WTC11 (cell line): ENCODE results near the gene ESYT3. TPM values are rescaled to one million over a fixed set of nuclear protein-coding genes. Genes with fewer than 3 reads are reported as not detected.

Experiments
- ATAC-seq: fragments of 200-7000 bp; cut with Tn5 transposase; 2 replicates; pipeline ENCODE4 v1.10.0; 2021; ENCODE audit warnings: mild to moderate bottlenecking, moderate library complexity
- CTCF ChIA-PET: fragments of 300-600 bp; sonication (Branson Sonifier 250); formaldehyde crosslinking; loops from one replicate; lab custom pipeline; 2021; ENCODE audit warnings: antibody characterized with exemption; lab: Charles Lee
- POLR2A ChIA-PET: fragments of 350-600 bp; sonication (Branson Sonifier 250); formaldehyde crosslinking; loops from one replicate; lab custom pipeline; 2021; ENCODE audit warnings: antibody characterized with exemption; lab: Charles Lee
- DNase-seq: peaks from one replicate; pipeline ENCODE4 v3.0.0; 2021; ENCODE audit warnings: low spot score
- H3K27ac Mint-ChIP-seq: 2 replicates; pipeline ENCODE4 v1.8.0; 2021; ENCODE audit warnings: mixed read lengths
- H3K27me3 Mint-ChIP-seq: 2 replicates; pipeline ENCODE4 v1.8.0; 2021; ENCODE audit warnings: low read depth, mild to moderate bottlenecking, moderate library complexity, mixed read lengths
- H3K36me3 Mint-ChIP-seq: 2 replicates; pipeline ENCODE4 v1.8.0; 2021; ENCODE audit warnings: mixed read lengths
- H3K4me1 Mint-ChIP-seq: 2 replicates; pipeline ENCODE4 v1.8.0; 2022; ENCODE audit warnings: mixed read lengths
- H3K4me3 Mint-ChIP-seq: 2 replicates; pipeline ENCODE4 v1.8.0; 2021; ENCODE audit warnings: mild to moderate bottlenecking, moderate library complexity, mixed read lengths
- H3K9me3 Mint-ChIP-seq: 2 replicates; pipeline ENCODE4 v1.8.0; 2021; ENCODE audit warnings: mixed read lengths
- ELF4 ChIP-seq: sonication (generic); formaldehyde crosslinking; IDR thresholded peaks from 2 replicates; pipeline ENCODE4 v1.8.1; 2022; ENCODE audit warnings: low read depth, mild to moderate bottlenecking, moderate library complexity, missing genetic modification reagents
- FOXK1 ChIP-seq: sonication (generic); formaldehyde crosslinking; IDR thresholded peaks from 2 replicates; pipeline ENCODE4 v1.8.0; 2022; ENCODE audit warnings: mild to moderate bottlenecking, moderate library complexity, missing genetic modification reagents
- JAZF1 ChIP-seq: fragments of 250-450 bp; sonication (Bioruptor Pico); IDR thresholded peaks from 2 replicates; pipeline ENCODE4 v1.9.0; 2021; ENCODE audit warnings: moderate library complexity, mild to moderate bottlenecking, inconsistent platforms
- NFATC4 ChIP-seq: fragments of 250-450 bp; sonication (Bioruptor Pico); IDR thresholded peaks from 2 replicates; pipeline ENCODE4 v1.9.0; 2021; ENCODE audit warnings: mild to moderate bottlenecking
- NFE2L1 ChIP-seq: sonication (generic); formaldehyde crosslinking; IDR thresholded peaks from 2 replicates; pipeline ENCODE4 v1.8.1; 2023; ENCODE audit warnings: missing genetic modification reagents
- NFYB ChIP-seq: sonication (generic); formaldehyde crosslinking; conservative IDR thresholded peaks from 2 replicates; pipeline ENCODE4 v1.8.0; 2022; ENCODE audit warnings: low read depth, missing genetic modification reagents
- NR2C2 ChIP-seq: sonication (generic); formaldehyde crosslinking; IDR thresholded peaks from 2 replicates; pipeline ENCODE4 v1.8.0; 2022; ENCODE audit warnings: mild to moderate bottlenecking, missing genetic modification reagents
- SMAD4 ChIP-seq: sonication (generic); formaldehyde crosslinking; IDR thresholded peaks from 2 replicates; pipeline ENCODE4 v1.8.0; 2022; ENCODE audit warnings: mild to moderate bottlenecking, missing genetic modification reagents
- ZNF263 ChIP-seq: sonication (generic); formaldehyde crosslinking; IDR thresholded peaks from 2 replicates; pipeline ENCODE4 v1.8.1; 2022; ENCODE audit warnings: low read depth, mild to moderate bottlenecking, moderate library complexity, missing genetic modification reagents
- ZNF317 ChIP-seq: sonication (generic); formaldehyde crosslinking; IDR thresholded peaks from 2 replicates; pipeline ENCODE4 v1.8.1; 2023; ENCODE audit warnings: low read depth, mild to moderate bottlenecking, moderate library complexity, missing genetic modification reagents, borderline replicate concordance
- ZNF396 ChIP-seq: fragments of 250-450 bp; sonication (Bioruptor Pico); IDR thresholded peaks from 2 replicates; pipeline ENCODE4 v1.8.0; 2021; ENCODE audit warnings: mild to moderate bottlenecking, moderate library complexity, borderline replicate concordance
- total RNA-seq: library from RNA; stranded (reverse); gene quantifications from 3 replicates; pipeline ENCODE4 v1.2.3, GENCODE V29; 2021
- TF ChIP-seq, protein P1 (sequence below): sonication (generic); formaldehyde crosslinking; IDR thresholded peaks from 2 replicates; pipeline ENCODE4 v1.8.0; 2023; ENCODE audit warnings: missing genetic modification reagents, mild to moderate bottlenecking, borderline replicate concordance
- TF ChIP-seq, protein P2 (sequence below): sonication (generic); formaldehyde crosslinking; IDR thresholded peaks from 2 replicates; pipeline ENCODE4 v1.8.0; 2023; ENCODE audit warnings: mild to moderate bottlenecking, missing genetic modification reagents
- TF ChIP-seq, protein P3 (sequence below): fragments of 250-450 bp; sonication (Bioruptor Pico); IDR thresholded peaks from 2 replicates; pipeline ENCODE4 v1.9.0; 2021; ENCODE audit warnings: mild to moderate bottlenecking, borderline replicate concordance

The ESYT3 gene
- total RNA-seq, 1 experiment from 2014 or later, result 6.4 TPM

DNA sequence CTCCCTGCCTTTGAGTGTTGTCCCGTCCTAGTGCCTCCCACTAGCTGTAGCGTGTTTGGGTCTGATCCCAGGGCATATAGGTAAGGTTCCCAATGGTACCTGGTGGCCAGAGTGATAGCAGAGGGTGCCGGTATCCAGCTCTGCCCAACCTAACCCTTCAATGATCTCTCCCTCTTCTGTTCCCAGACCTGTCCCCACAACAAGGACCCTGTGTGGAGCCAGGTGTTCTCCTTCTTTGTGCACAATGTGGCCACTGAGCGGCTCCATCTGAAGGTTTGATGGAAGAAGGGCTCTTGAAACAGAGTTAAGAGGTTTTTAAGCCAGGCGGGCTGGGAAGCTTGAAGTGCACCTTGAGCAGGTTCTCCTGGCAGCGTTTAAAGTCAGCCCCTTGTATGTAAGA lies 35.5 kb downstream of the ESYT3 start (continued):
- TF ChIP-seq ZNF263 (CRISPR knock-in tag) (no peak), JAZF1 (CRISPR knock-in tag) (no peak), NFE2L1 (no peak), FOXK1 (CRISPR knock-in tag) (no peak), SMAD4 (CRISPR knock-in tag) (no peak), ZNF317 (CRISPR knock-in tag) (no peak), NFATC4 (CRISPR knock-in tag) (no peak), ELF4 (CRISPR knock-in tag) (no peak), NFYB (CRISPR knock-in tag) (no peak), ZNF396 (CRISPR knock-in tag) (no peak)
- TF ChIP-seq, protein P1, sequence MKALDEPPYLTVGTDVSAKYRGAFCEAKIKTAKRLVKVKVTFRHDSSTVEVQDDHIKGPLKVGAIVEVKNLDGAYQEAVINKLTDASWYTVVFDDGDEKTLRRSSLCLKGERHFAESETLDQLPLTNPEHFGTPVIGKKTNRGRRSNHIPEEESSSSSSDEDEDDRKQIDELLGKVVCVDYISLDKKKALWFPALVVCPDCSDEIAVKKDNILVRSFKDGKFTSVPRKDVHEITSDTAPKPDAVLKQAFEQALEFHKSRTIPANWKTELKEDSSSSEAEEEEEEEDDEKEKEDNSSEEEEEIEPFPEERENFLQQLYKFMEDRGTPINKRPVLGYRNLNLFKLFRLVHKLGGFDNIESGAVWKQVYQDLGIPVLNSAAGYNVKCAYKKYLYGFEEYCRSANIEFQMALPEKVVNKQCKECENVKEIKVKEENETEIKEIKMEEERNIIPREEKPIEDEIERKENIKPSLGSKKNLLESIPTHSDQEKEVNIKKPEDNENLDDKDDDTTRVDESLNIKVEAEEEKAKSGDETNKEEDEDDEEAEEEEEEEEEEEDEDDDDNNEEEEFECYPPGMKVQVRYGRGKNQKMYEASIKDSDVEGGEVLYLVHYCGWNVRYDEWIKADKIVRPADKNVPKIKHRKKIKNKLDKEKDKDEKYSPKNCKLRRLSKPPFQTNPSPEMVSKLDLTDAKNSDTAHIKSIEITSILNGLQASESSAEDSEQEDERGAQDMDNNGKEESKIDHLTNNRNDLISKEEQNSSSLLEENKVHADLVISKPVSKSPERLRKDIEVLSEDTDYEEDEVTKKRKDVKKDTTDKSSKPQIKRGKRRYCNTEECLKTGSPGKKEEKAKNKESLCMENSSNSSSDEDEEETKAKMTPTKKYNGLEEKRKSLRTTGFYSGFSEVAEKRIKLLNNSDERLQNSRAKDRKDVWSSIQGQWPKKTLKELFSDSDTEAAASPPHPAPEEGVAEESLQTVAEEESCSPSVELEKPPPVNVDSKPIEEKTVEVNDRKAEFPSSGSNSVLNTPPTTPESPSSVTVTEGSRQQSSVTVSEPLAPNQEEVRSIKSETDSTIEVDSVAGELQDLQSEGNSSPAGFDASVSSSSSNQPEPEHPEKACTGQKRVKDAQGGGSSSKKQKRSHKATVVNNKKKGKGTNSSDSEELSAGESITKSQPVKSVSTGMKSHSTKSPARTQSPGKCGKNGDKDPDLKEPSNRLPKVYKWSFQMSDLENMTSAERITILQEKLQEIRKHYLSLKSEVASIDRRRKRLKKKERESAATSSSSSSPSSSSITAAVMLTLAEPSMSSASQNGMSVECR, result no peak
- TF ChIP-seq, protein P2, sequence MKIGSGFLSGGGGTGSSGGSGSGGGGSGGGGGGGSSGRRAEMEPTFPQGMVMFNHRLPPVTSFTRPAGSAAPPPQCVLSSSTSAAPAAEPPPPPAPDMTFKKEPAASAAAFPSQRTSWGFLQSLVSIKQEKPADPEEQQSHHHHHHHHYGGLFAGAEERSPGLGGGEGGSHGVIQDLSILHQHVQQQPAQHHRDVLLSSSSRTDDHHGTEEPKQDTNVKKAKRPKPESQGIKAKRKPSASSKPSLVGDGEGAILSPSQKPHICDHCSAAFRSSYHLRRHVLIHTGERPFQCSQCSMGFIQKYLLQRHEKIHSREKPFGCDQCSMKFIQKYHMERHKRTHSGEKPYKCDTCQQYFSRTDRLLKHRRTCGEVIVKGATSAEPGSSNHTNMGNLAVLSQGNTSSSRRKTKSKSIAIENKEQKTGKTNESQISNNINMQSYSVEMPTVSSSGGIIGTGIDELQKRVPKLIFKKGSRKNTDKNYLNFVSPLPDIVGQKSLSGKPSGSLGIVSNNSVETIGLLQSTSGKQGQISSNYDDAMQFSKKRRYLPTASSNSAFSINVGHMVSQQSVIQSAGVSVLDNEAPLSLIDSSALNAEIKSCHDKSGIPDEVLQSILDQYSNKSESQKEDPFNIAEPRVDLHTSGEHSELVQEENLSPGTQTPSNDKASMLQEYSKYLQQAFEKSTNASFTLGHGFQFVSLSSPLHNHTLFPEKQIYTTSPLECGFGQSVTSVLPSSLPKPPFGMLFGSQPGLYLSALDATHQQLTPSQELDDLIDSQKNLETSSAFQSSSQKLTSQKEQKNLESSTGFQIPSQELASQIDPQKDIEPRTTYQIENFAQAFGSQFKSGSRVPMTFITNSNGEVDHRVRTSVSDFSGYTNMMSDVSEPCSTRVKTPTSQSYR (CRISPR knock-in tag), result no peak
- TF ChIP-seq, protein P3, sequence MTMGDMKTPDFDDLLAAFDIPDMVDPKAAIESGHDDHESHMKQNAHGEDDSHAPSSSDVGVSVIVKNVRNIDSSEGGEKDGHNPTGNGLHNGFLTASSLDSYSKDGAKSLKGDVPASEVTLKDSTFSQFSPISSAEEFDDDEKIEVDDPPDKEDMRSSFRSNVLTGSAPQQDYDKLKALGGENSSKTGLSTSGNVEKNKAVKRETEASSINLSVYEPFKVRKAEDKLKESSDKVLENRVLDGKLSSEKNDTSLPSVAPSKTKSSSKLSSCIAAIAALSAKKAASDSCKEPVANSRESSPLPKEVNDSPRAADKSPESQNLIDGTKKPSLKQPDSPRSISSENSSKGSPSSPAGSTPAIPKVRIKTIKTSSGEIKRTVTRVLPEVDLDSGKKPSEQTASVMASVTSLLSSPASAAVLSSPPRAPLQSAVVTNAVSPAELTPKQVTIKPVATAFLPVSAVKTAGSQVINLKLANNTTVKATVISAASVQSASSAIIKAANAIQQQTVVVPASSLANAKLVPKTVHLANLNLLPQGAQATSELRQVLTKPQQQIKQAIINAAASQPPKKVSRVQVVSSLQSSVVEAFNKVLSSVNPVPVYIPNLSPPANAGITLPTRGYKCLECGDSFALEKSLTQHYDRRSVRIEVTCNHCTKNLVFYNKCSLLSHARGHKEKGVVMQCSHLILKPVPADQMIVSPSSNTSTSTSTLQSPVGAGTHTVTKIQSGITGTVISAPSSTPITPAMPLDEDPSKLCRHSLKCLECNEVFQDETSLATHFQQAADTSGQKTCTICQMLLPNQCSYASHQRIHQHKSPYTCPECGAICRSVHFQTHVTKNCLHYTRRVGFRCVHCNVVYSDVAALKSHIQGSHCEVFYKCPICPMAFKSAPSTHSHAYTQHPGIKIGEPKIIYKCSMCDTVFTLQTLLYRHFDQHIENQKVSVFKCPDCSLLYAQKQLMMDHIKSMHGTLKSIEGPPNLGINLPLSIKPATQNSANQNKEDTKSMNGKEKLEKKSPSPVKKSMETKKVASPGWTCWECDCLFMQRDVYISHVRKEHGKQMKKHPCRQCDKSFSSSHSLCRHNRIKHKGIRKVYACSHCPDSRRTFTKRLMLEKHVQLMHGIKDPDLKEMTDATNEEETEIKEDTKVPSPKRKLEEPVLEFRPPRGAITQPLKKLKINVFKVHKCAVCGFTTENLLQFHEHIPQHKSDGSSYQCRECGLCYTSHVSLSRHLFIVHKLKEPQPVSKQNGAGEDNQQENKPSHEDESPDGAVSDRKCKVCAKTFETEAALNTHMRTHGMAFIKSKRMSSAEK (CRISPR knock-in tag), result no peak

DNA sequence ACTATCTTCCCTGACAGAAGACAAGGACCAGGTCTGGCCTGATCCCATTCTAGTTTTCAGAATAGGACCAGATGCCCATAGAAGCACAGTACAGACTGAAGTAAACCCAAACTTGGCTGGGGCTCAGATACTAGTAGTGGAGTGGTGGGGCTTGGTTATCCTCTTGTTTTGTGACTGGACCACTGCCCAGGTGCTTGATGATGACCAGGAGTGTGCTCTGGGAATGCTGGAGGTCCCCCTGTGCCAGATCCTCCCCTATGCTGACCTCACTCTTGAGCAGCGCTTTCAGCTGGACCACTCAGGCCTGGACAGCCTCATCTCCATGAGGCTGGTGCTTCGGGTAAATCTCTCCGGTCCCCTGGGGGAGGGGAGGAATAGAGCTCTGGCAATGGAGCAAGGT lies 36.3 kb downstream of the ESYT3 start:
- Mint-ChIP-seq H3K36me3 (peaks cover 3% of the 10 kb centered on the region), H3K27me3 (no peaks in the 10 kb centered on the region), H3K4me3 (no peak overlapping the region), H3K9me3 (no peaks in the 10 kb centered on the region), H3K27ac (no peak overlapping the region), H3K4me1 (peaks cover 6% of the 10 kb centered on the region)
- no peak for TF ChIP-seq NR2C2 (CRISPR knock-in tag)
- CTCF ChIA-PET, result interaction anchor here (0.9 to 5.0 kb wide), 3 partner anchors 9 to 445 kb away, joined by 3 to 26 read pairs (median 3); no protein-coding TSS in a partner anchor
- no peak for ATAC-seq
- DNase-seq, result no peak
- POLR2A ChIA-PET, result no interaction called here
